HEK293 (cell line): ENCODE results near the gene KIF26B.

Source experiments
- CTCF ChIA-PET: fragments of 350-600 bp; formaldehyde crosslinking; extraction: SDS; loops from one replicate; lab custom pipeline; 2021; ENCODE audit warnings: antibody characterized with exemption; lab: Yijun Ruan, JAX
- POLR2A ChIA-PET: fragments of 300-600 bp; formaldehyde crosslinking; extraction: SDS; loops from one replicate; lab custom pipeline; 2020; ENCODE audit warnings: antibody characterized with exemption, inconsistent platforms; lab: Yijun Ruan, JAX
- H3K27ac ChIP-seq: fragments of 200-500 bp; sonication (Bioruptor generic); 2 replicates; pipeline ENCODE4 v1.5.1; 2014; ENCODE audit warnings: low read depth, low read length, control low read depth, inconsistent platforms; ENCODE audit errors: extremely low read depth
- H3K36me3 ChIP-seq, 2 experiments: fragments of 200-500 bp in 1 of 2; sonication (Bioruptor generic) in 1 of 2; 1 replicate in 1 of 2; 2 replicates in 1 of 2; pipeline ENCODE4 v1.5.1; 2014 to 2017; ENCODE audit warnings: inconsistent platforms in 2 of 2, low read length in 2 of 2; ENCODE audit not compliant: control insufficient read depth in 2 of 2, insufficient read depth in 1 of 2
- H3K4me1 ChIP-seq: fragments of 200-500 bp; sonication (Bioruptor generic); 2 replicates; pipeline ENCODE4 v1.5.1; 2014; ENCODE audit warnings: mild to moderate bottlenecking, low read length, inconsistent platforms; ENCODE audit not compliant: control insufficient read depth, insufficient read depth
- H3K4me3 ChIP-seq: 2 replicates; pipeline ENCODE4 v1.5.1; 2011; ENCODE audit warnings: low read depth, mild to moderate bottlenecking, control low read depth, low read length, moderate library complexity
- H3K9me3 ChIP-seq: fragments of 200-500 bp; sonication (Bioruptor generic); 2 replicates; pipeline ENCODE4 v1.5.1; 2014; ENCODE audit warnings: low read depth, low read length, inconsistent platforms; ENCODE audit not compliant: control insufficient read depth, insufficient read depth
- GLIS1 ChIP-seq: fragments of 450-650 bp; formaldehyde crosslinking; IDR thresholded peaks from 2 replicates; pipeline ENCODE4 v1.5.1; 2016; ENCODE audit warnings: missing biosample characterization, missing genetic modification characterization
- HOXD13 ChIP-seq: sonication (generic); formaldehyde crosslinking; IDR thresholded peaks from 2 replicates; pipeline ENCODE4 v1.8.0; 2022; ENCODE audit warnings: missing genetic modification reagents, borderline replicate concordance
- MEIS1 ChIP-seq: sonication (generic); formaldehyde crosslinking; IDR thresholded peaks from 2 replicates; pipeline ENCODE4 v1.8.1; 2022; ENCODE audit warnings: missing genetic modification reagents, mild to moderate bottlenecking, borderline replicate concordance
- REPIN1 ChIP-seq: fragments of 450-650 bp; formaldehyde crosslinking; IDR thresholded peaks from 2 replicates; pipeline ENCODE4 v1.5.1; 2017; ENCODE audit warnings: missing biosample characterization, missing genetic modification characterization, low read depth
- SALL2 ChIP-seq: fragments of 450-650 bp; formaldehyde crosslinking; IDR thresholded peaks from 2 replicates; pipeline ENCODE4 v1.5.0; 2017; ENCODE audit warnings: missing biosample characterization, mild to moderate bottlenecking, missing genetic modification characterization, borderline replicate concordance
- ZBTB20 ChIP-seq: fragments of 450-650 bp; formaldehyde crosslinking; IDR thresholded peaks from 2 replicates; pipeline ENCODE4 v1.5.1; 2016; ENCODE audit warnings: missing biosample characterization, missing genetic modification characterization
- ZFHX2 ChIP-seq: fragments of 450-650 bp; formaldehyde crosslinking; conservative IDR thresholded peaks from 2 replicates; pipeline ENCODE4 v1.5.1; 2016; ENCODE audit warnings: missing biosample characterization, missing genetic modification characterization
- ZNF169 ChIP-seq: fragments of 450-650 bp; formaldehyde crosslinking; IDR thresholded peaks from 2 replicates; pipeline ENCODE4 v1.5.1; 2016; ENCODE audit warnings: missing biosample characterization, missing genetic modification characterization
- ZNF221 ChIP-seq: fragments of 450-650 bp; formaldehyde crosslinking; IDR thresholded peaks from 2 replicates; pipeline ENCODE4 v1.5.1; 2017; ENCODE audit warnings: missing biosample characterization, missing genetic modification characterization, borderline replicate concordance
- ZNF335 ChIP-seq: fragments of 450-650 bp; formaldehyde crosslinking; conservative IDR thresholded peaks from 2 replicates; pipeline ENCODE4 v1.5.1; 2016; ENCODE audit warnings: missing biosample characterization, missing genetic modification characterization
- ZNF404 ChIP-seq: fragments of 450-650 bp; formaldehyde crosslinking; IDR thresholded peaks from 2 replicates; pipeline ENCODE4 v1.5.1; 2017; ENCODE audit warnings: missing biosample characterization, missing genetic modification characterization
- ZNF501 ChIP-seq: fragments of 450-650 bp; formaldehyde crosslinking; IDR thresholded peaks from 2 replicates; pipeline ENCODE4 v1.5.1; 2016; ENCODE audit warnings: missing biosample characterization, missing genetic modification characterization
- ZNF514 ChIP-seq: fragments of 450-650 bp; formaldehyde crosslinking; IDR thresholded peaks from 2 replicates; pipeline ENCODE4 v1.5.1; 2016; ENCODE audit warnings: missing biosample characterization, missing genetic modification characterization
- ZNF544 ChIP-seq: fragments of 450-650 bp; formaldehyde crosslinking; IDR thresholded peaks from 2 replicates; pipeline ENCODE4 v1.5.0; 2017; ENCODE audit warnings: missing biosample characterization, missing genetic modification characterization
- ZNF768 ChIP-seq: fragments of 450-650 bp; formaldehyde crosslinking; IDR thresholded peaks from 2 replicates; pipeline ENCODE4 v1.5.1; 2018; ENCODE audit warnings: missing biosample characterization, mild to moderate bottlenecking, missing genetic modification characterization
- TF ChIP-seq, protein P1 (sequence below): fragments of 450-650 bp; formaldehyde crosslinking; optimal IDR thresholded peaks from 2 replicates; pipeline ENCODE3; 2016; ENCODE audit warnings: missing biosample characterization, mild to moderate bottlenecking, missing genetic modification characterization
- TF ChIP-seq, protein P2 (sequence below): fragments of 450-650 bp; formaldehyde crosslinking; IDR thresholded peaks from 2 replicates; pipeline ENCODE4 v1.5.1; 2016; ENCODE audit warnings: missing biosample characterization, missing genetic modification characterization

KIF26B gene

DNA sequence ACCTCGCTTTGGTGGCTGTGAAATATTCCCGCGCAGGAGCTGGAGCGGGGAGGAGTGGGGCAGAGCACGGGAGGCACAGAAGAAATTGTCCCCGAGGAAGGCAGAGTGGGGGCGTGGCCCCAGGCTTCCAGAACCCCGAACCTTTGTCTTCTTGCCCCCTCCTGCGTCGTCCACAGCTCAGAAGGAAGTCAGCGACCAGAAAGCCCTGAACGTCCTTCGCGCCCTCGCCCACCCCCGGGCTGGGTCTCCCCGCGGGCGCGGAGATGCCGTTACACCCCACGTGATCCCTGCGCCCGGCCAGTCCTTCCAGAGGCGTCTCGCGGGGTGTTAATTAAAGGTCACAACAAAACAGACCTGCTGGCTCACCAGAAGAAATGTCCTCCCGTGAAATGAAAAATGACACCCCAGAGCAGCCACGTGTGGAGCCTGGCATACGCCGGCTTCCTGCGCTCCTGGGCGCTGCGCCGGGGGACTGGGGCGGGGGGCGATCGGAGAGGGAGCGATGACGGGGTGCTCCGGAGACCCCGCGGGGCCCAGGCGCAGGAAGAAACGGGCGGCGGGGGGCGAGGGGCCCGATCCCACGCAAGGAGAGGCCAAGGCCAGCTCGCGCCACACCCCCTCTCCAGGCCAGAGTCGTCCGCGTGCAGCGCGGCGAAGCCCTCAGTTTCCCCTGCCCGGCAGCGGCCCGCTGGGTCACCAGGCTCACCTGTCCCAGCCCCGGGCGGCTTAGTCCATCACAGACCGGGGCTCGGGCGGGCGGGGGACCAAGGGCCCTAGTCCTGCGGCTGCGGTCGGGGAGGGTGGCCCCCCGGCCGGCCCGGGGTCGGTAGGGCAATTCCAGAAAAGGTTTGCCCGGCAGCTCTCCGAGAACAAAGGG, 995 bp upstream of the KIF26B start (continued):
- TF ChIP-seq, protein P1, sequence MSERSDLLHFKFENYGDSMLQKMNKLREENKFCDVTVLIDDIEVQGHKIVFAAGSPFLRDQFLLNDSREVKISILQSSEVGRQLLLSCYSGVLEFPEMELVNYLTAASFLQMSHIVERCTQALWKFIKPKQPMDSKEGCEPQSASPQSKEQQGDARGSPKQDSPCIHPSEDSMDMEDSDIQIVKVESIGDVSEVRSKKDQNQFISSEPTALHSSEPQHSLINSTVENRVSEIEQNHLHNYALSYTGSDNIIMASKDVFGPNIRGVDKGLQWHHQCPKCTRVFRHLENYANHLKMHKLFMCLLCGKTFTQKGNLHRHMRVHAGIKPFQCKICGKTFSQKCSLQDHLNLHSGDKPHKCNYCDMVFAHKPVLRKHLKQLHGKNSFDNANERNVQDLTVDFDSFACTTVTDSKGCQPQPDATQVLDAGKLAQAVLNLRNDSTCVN = peak; percentile 33
- TF ChIP-seq ZNF335 (tag by site-specific recombination) = peak; percentile 40
- TF ChIP-seq ZNF514 = no peak
- TF ChIP-seq ZNF768 (tag by site-specific recombination) = no peak
- TF ChIP-seq, protein P2, sequence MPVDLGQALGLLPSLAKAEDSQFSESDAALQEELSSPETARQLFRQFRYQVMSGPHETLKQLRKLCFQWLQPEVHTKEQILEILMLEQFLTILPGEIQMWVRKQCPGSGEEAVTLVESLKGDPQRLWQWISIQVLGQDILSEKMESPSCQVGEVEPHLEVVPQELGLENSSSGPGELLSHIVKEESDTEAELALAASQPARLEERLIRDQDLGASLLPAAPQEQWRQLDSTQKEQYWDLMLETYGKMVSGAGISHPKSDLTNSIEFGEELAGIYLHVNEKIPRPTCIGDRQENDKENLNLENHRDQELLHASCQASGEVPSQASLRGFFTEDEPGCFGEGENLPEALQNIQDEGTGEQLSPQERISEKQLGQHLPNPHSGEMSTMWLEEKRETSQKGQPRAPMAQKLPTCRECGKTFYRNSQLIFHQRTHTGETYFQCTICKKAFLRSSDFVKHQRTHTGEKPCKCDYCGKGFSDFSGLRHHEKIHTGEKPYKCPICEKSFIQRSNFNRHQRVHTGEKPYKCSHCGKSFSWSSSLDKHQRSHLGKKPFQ (tag by site-specific recombination) = no peak
- TF ChIP-seq ZNF221 (tag by site-specific recombination) = no peak
- TF ChIP-seq, all 188 proteins: peak for 10

DNA sequence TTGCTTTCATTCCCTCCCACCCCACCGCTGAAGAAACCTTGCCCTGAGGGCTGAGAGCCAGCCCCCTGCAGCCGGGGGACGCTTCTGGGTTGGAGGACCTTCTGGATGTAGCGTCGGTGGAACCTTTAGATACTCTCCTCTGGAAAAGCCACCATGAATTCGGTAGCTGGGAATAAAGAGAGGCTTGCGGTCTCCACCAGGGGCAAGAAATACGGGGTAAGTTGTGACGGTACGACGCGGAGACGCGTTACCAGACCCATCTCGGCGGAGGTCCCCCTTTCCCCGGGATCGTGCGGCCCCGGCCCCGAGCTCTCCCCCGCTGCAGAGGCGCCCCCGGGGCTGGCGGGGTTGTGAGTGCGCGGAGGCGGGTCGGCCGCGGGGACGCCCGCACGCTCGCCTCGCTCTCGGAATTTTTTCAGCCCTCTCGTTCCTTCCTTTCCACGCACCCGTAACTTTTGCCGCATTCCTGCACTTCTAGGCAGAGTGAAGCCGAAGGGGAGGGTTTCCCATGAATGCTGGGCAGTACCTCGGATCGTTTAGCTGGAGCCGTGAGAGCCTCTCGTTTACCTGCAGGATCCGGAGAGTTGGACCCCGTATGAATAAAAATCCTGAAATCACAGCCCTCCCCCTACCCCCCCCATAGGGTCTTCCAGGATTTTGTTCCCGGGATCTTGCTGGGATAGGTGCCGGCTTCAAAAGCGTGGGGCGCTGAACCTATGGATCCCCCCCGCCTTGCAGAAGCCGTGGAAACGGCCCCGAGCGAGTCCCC, 671 bp downstream of the KIF26B start:
- Histone ChIP-seq H3K27ac (no peak overlapping the region; the same call in 1 of the 2 replicates), H3K4me3 (peak overlapping the region; percentile 46), H3K36me3 (no peaks in the 10 kb centered on the region), H3K9me3 (no peaks in the 10 kb centered on the region), H3K4me1 (no peaks in the 10 kb centered on the region; the same call in 1 of the 2 replicates)
- no peak for TF ChIP-seq HOXD13 (CRISPR knock-in tag)
- TF ChIP-seq ZNF404 (tag by site-specific recombination) = no peak
- TF ChIP-seq MEIS1 (CRISPR knock-in tag) = no peak
- TF ChIP-seq REPIN1 (tag by site-specific recombination) = no peak
- TF ChIP-seq ZBTB20 (tag by site-specific recombination) = peak; percentile 43; the same call in 1 of the 2 replicates
- TF ChIP-seq SALL2 (tag by site-specific recombination) = no peak
- peak; percentile 60; the same call in 1 of the 2 replicates for TF ChIP-seq ZNF335 (tag by site-specific recombination)
- TF ChIP-seq ZNF544 (tag by site-specific recombination) = no peak
- no peak for TF ChIP-seq ZNF501 (tag by site-specific recombination)
- TF ChIP-seq, protein P1 = peak; percentile 51
- peak; percentile 37; the same call in 1 of the 2 replicates for TF ChIP-seq ZFHX2 (tag by site-specific recombination)
- TF ChIP-seq GLIS1 (tag by site-specific recombination) = no peak
- TF ChIP-seq ZNF169 (tag by site-specific recombination) = no peak
- POLR2A ChIA-PET = no interaction called here
- CTCF ChIA-PET = interaction anchor here (1.1 kb wide), 1 partner anchor 226 kb away, joined by 3 read pairs; no protein-coding TSS in a partner anchor
